GM23338 (cell line): ENCODE data around the gene ZC3H13.

Source experiments
- CREB1 ChIP-seq: fragments of 250-450 bp; sonication (Bioruptor Pico); IDR thresholded peaks from 2 replicates; pipeline ENCODE4 v1.5.0; 2020; ENCODE audit warnings: low read depth, mild to moderate bottlenecking, moderate library complexity
- CTCF ChIP-seq, 2 experiments: fragments of 200-600 bp in 1 of 2; sonication (generic) in 1 of 2; conservative IDR thresholded peaks; 2 replicates each; pipeline versions ENCODE4 v1.5.1 to v1.6.1; 2016 to 2017; ENCODE audit warnings: antibody characterized with exemption in 2 of 2, low read depth in 2 of 2, mild to moderate bottlenecking in 2 of 2, moderate library complexity in 1 of 2
- EZH2 ChIP-seq: fragments of 200-600 bp; sonication (generic); IDR thresholded peaks from one replicate; pipeline ENCODE4 v1.8.0; 2017; ENCODE audit warnings: antibody characterized with exemption, mild to moderate bottlenecking, low read depth; ENCODE audit not compliant: unreplicated experiment
- JUNB ChIP-seq: IDR thresholded peaks from one replicate; pipeline ENCODE4 v1.6.1; 2016; ENCODE audit warnings: antibody characterized with exemption; ENCODE audit not compliant: unreplicated experiment
- POLR2AphosphoS5 ChIP-seq: IDR thresholded peaks from 2 replicates; pipeline ENCODE4 v1.6.1; 2016; ENCODE audit warnings: antibody characterized with exemption, low read depth
- REST ChIP-seq: IDR thresholded peaks from one replicate; pipeline ENCODE4 v1.6.1; 2018; ENCODE audit warnings: antibody characterized with exemption; ENCODE audit not compliant: unreplicated experiment

- TF ChIP-seq REST (no peak), CTCF (conservative IDR thresholded peaks at IDR 0.05; ENCODE audit: low read depth in 2 of 2) (no peak), EZH2 (no peak), CREB1 (no peak), POLR2AphosphoS5 (no peak), JUNB (no peak)
These were observed 34.9 kb upstream of the ZC3H13 start for GRCh38 chr13:46087481-46087880.
